HPDE6-E6E7 (cell line): ENCODE data around the gene NOP56.
"Not testable (repeated sequence)": the region's sequence is repeated elsewhere in the genome, so short reads cannot be mapped to it uniquely, and the experiment has no call there.

Source experiments
- DNase-seq: peaks from one replicate; pipeline ENCODE4 v3.0.0; 2011; ENCODE audit warnings: missing footprints; ENCODE audit errors: extremely low spot score

The NOP56 gene

GRCh38 chr20:2684817-2685216 is 32.4 kb downstream of the NOP56 start:
- not testable (repeated sequence) for DNase-seq

DNA sequence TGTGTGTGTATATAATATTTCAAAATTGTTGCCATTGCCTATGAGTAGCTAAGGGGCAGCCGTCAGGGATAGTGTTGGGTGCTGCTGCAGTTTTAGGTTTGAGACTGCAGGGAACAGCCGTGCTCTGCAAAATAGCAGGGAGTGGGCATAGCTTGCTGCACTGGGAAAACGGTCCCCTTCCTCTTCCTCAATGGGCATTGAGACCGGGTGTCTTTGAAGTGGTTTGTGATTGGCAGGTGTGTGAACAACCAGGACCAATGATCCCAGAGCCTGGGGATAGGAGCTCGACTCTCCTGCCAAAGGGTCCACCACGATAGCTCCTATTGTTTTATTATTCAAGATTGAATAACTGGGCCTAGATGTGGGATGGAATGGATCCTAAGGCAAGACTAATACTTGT is 35.1 kb downstream of the NOP56 start:
- DNase-seq, result no peak

- no peak for DNase-seq
Observed at GRCh38 chr20:2688041-2688591, 35.7 kb downstream of the NOP56 start.

DNA sequence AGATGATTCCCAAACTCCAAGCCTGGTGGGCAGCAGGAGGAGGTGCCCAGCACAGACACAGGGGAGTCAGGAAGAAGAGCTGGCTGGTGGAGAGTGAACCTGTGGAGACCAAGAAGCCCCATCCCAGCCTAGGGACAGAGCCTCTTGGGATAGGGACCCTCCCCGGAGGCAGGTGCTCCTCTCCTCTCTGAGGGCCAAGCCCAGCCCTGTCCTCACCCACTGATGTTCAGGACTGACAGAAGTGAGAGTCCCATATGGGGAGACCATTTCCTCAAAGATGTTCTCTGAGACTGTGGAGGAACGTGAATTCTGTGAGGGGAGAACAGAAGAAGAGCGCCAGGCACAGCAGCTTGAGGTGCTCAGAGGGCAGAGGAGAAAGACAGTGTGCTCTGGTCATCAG is 37.8 kb downstream of the NOP56 start:
- no peak for DNase-seq

DNA sequence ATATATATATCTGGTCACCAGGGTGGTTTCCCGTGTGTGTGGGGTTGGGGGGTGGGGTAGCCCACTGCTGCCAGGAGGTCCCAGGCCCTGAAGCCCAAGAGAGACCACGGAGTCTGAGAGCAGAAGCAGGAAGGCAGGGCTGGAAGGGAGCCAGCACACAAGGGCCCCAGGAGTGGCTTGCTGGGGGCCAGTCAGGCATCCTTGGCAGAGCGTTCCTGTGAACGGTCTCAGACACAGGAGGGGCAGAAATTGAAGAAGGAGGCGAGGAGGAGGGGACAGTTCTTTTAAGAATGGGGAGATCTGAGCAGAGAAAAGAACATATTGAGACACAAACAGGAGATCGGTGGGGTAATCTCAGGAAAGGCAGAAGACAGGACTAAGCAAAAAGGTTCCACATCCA is 38.3 kb downstream of the NOP56 start:
- DNase-seq, result no peak

DNA sequence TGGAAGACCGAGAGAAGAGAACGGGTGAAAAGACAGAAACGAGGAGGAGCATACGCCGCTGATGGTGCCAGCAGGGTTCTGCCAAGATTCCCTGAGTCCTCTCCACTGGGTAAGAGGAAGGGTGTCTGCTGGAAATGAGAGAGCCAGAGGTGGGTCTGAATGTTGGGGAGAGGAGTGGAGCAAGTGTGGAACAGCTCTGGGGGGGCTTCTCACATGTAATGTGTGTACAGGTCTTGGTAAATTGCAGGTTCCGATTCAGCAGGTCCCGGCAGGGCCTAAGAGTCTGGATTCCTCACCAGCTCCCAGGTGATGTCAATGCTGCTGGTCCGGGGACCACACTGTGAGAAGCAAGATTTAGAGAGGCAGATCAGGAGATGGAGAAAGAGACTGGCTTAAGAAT is 38.7 kb downstream of the NOP56 start:
- DNase-seq, result no peak

- no peak for DNase-seq
Observed at GRCh38 chr20:2691663-2692035, 39.2 kb downstream of the NOP56 start.

DNA sequence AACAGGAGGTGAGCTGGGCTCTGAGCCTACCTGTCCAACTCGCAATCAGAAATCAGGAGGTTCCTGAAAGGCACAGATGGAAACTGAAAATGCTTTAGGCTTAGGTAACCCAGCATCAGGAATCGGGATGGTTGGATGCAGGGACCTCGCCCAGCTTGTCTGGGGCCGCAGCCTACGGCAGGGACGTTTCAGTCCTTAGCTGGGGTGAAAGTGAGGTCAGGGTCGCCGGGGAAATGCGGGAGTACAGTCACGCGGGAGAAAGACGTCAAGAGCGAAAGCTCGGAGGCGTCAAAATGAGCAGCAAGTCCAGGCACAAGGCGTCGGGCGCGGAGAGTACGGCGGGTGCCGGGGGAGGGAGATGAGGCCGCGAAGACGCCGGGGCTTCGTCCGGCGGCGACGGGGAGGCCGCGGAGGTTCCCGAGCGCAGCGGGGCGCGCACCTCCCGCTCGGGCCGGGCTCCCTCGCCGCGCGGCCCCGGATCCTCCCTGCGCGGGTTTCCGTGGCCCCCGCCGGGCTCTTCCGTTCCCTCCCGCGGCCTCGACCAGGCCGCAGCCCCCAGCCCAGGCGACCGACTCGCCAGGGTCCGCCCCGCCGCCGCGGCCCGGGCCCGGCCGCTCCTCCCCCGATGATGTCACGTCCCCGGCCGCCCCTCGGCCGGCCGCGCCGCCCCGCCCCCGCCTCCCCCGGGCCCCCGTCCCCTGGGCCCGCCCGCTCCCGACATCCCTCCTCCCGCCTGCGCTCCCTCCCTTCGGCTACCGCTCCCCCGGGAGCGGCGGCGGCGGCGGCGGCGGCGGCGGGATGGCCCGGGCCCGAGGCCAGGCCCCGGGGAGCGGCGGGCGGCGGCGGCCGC is 39.8 kb downstream of the NOP56 start, which contains the start of gene EBF4:
EBF4 (plus strand) TSS at position 745 of the 850 bp plus-strand sequence. CDS start 866 bp downstream, outside the sequence.
- DNase-seq, result peak; percentile 54

DNA sequence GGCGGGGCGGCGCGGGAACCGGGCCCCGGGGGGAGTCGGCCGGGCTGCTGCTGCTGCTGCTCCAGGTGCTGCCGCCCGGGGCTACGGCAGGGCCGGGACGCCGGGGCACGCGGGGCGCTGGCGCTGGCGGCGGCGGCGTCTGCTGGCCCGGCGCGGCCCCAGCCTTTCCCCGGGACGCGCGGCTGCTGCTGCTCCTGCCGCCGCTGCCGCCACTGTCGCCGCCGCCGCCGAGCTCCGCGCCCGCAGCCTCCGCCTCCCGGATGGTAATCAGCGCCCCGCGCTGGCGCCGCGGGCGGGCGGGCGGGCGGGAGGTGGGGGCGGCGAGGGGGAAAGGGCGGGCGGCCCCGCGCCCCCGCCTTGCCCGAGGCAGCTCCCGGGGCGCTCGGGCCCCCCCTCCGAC is 40.5 kb downstream of the NOP56 start:
- DNase-seq, result no peak

- no peak for DNase-seq
Observed at GRCh38 chr20:2693286-2694007, 41.0 kb downstream of the NOP56 start.

- DNase-seq, result no peak
Observed at GRCh38 chr20:2694008-2694471, 41.6 kb downstream of the NOP56 start.

- no peak for DNase-seq
Observed at GRCh38 chr20:2694519-2694918, 42.1 kb downstream of the NOP56 start.

DNA sequence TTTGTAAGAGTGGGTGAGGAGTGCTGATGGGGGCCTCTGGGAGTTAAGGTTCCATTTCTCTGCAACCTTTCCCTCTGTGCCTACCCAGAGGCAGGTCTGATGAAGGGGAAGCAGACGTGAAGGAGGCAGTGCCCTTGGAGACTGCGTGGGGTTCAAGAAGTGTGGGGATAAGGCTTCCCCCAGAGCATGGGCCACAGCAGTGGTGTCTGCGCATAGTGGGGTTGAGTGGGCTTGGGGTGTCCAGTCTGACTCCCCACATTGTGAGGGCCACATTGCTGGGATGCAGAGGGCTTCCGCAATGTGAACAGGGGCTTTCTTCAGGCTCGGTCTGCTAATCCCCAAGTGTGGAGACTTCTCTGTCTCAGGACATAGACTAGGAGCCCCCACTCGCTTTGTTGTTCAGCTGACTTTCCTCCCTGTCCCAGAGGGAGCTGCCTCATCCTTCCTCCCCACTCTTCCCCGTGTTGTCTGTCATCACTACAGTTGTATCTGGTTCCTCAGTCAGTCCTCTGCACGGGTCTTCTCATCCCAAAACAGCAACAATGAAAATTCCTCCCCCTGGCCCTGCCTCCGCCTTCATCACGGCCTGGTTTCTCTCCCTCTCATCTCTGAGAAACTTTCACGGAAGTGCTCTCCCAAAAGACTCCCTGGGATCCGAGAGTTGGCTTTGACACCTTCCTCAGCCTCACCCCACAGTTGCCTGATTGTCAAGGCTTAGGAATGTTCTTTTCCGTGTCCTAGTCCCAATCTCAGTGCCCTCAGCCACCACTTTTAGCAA is 43.0 kb downstream of the NOP56 start:
- DNase-seq, result no peak

- DNase-seq, result not testable (repeated sequence)
Observed at GRCh38 chr20:2695984-2696525, 43.6 kb downstream of the NOP56 start.

GRCh38 chr20:2696646-2697045 is 44.2 kb downstream of the NOP56 start:
- DNase-seq, result no peak

- DNase-seq, result no peak
Observed at GRCh38 chr20:2697768-2698167, 45.3 kb downstream of the NOP56 start.

DNA sequence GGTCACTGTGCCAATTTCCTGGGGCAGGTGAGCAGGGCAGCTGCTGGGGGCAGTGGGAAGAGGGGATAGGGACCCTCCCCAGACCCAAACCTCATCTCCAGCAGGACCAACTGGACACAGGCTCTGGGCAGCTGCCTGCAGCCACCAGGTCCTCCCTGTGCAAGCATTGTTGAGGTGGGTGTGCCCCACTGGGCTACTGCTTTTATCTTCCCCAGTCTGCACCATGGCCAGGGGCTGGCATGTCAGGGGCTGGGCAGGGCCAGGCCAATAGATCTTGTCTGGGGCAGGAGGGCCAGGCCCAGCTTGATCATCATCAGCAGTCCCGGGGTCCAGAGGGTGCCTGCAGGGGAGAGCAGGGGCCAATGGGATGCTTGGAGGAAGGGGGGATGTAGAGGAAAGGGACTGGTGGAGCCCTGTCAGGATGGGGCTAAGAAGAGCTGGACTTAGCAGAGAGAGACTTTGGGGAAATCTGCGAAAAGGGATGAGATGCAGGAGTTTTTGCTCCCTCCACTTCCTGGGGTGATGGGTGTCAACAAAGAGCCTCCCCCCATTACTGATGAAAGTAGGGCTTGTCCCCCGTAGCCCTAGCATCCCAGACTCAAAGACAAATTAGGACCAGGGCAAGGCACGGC is 45.9 kb downstream of the NOP56 start:
- DNase-seq, result no peak

DNA sequence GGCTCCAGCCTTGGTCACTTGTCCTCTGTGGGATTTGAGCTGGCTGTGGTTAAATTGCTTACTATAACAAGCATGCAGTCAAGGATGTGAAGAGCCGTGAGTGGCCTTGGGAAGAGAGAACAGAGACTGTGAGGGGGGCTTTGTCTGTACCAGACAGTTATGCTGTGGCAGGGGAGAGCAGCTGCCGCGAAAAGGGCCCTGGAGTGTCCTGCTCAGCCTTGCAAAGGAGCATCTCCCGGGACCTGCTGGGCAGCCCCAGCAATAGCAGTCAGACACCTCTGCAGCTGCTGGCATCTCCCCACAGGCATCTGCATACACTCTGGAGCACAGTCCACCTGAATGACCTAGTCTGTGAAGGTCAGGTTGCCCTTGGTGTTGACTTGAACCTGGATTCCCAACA is 46.5 kb downstream of the NOP56 start:
- DNase-seq, result no peak

DNA sequence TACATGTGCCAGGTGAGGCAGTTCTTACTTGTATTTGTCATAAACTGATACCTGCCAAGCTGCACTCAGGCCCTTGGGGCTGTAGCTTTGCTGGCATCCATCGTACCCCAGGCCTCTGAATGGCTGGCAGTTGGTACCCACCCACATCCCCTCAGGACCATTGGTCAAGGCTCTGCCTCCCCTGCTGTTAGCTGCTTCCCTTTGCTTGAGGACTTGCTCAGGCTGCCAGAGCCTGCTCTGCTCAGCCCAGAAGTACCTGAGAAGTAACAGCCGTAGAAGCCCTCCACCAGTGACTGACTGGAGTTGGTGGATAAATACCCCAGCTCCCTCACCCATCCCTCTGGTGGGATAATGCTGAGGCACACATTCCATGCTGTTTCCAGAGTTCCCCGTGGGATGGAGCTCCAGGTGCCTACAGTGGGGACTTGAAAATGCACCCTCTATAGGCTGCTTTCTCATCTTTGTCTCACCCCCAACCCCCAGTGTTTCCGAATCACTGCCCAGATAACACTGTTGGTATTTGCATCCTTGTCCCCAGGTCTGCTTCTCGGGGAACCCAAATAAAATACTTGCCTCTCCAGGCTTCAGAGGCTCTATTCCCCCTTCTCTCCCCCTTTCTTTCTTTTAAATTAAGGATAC is 47.5 kb downstream of the NOP56 start:
- no peak for DNase-seq

GRCh38 chr20:2700913-2701620 is 48.6 kb downstream of the NOP56 start:
- no peak for DNase-seq
